ENCODE data around the gene KIF5B. TPM values are rescaled to one million over a fixed set of nuclear protein-coding genes. Genes with fewer than 3 reads are reported as not detected.

The KIF5B gene
- total RNA-seq, 2 donors from 2014 or later, result 142 to 155 TPM

- Histone ChIP-seq H3K9me3 (no peaks in the 10 kb centered on the region), H3K36me3 (no peaks in the 10 kb centered on the region), H3K27me3 (no peaks in the 10 kb centered on the region), H3K27ac (no peak overlapping the region), H3K4me1 (peaks cover 0 to 8% of the 10 kb centered on the region in 2 donors), H3K4me3 (no peak overlapping the region)
- no peak for TF ChIP-seq CTCF (IDR thresholded peaks at IDR 0.05)
- DNase-seq (ENCODE audit: low spot score), result no peak
Measured at GRCh38 chr10:32065856-32066255, 9.6 kb upstream of the KIF5B start.

DNA sequence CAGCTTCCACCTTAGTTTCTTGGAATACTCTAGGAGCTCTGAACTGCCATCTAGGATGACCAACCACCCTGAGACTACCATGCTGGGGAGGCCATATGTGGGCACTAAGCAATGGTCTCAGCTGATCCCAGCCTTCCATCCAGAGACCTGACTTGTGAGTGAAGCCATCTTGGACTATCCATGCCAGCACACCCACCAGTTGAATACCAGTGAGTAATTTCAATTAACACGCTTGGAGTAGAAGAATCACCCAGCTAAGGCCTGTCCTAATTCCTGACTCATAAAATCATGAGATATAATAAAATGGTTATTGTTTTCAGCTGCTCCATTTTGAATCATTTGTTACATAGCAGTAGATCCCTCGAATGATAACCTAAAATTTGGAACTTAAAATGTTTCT lies 5.2 kb upstream of the KIF5B start:
- no peak overlapping the region for H3K4me3 ChIP-seq
- no peaks in the 10 kb centered on the region for H3K9me3 ChIP-seq
- no peak for TF ChIP-seq CTCF (IDR thresholded peaks at IDR 0.05)
- H3K27ac ChIP-seq, result no peak overlapping the region
- H3K4me1 ChIP-seq, result peaks cover 0 to 5% of the 10 kb centered on the region in 2 donors
- DNase-seq (ENCODE audit: low spot score), result no peak
- no peaks in the 10 kb centered on the region for H3K27me3 ChIP-seq
- H3K36me3 ChIP-seq, result no peaks in the 10 kb centered on the region

DNA sequence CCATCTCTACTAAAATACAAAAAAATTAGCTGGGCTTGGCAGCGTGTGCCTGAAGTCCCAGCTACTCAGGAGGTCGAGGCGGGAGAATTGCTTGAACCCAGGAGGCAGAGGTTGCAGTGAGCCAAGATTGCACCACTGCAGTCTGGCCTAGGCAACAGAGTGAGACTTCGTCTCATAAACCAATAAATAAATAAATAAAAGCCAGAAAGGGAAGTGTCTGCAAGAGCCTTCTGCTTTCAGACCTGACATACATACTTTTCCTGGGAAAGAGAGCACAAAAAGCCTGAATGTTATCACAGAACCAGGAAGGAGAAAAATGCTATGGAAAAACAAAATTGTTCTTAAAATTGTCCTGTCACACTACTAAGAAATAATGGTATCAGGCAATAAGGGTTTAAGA lies 4.1 kb upstream of the KIF5B start:
- Histone ChIP-seq H3K9me3 (no peaks in the 10 kb centered on the region), H3K36me3 (no peaks in the 10 kb centered on the region), H3K27me3 (no peaks in the 10 kb centered on the region), H3K4me1 (peaks cover 0 to 5% of the 10 kb centered on the region in 2 donors), H3K4me3 (no peak overlapping the region), H3K27ac (no peak overlapping the region)
- TF ChIP-seq CTCF (IDR thresholded peaks at IDR 0.05), result no peak
- no peak for DNase-seq (ENCODE audit: low spot score)

DNA sequence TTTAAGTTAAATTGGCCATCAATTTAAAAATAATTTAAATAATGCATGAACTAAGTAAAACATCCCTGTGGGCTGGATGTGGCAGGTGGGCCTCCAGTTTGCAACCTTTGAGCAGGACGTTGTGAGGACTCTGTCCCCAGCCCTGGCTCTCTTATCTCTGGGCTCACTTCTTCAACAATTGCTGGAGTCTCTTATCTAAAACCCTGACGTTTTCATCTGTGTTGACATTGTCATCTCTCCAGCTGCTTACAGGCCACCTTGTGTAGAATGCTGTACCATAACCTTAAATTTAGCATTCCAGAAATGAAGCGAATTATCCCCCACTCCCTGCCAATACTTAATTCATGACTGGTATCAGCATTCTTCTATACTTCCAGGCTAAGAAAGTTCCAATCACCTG lies 3.2 kb upstream of the KIF5B start:
- no peak for DNase-seq (ENCODE audit: low spot score)
- H3K4me3 ChIP-seq, result no peak overlapping the region
- no peaks in the 10 kb centered on the region for H3K27me3 ChIP-seq
- no peak for TF ChIP-seq CTCF (IDR thresholded peaks at IDR 0.05)
- H3K27ac ChIP-seq, result no peak overlapping the region
- no peaks in the 10 kb centered on the region for H3K9me3 ChIP-seq
- no peaks in the 10 kb centered on the region for H3K36me3 ChIP-seq
- peaks cover 0 to 6% of the 10 kb centered on the region in 2 donors for H3K4me1 ChIP-seq

DNA sequence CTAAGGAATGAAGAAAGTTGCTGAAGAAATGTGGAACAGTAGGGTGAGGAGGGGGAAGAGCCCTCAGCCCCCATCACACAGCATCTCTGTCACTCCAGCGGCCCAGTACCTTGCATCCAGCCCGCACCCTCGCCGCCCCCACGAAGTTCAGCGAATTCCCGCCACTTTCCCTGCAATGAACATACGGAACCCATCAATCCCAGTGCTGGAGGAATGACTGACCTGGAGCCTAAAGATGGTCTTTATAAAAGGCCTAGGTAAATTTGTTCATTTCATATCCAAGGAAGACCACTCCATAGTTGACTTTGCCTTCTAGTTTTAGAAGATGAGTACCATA lies 779 bp upstream of the KIF5B start:
- Histone ChIP-seq H3K27me3 (no peaks in the 10 kb centered on the region), H3K36me3 (no peaks in the 10 kb centered on the region), H3K4me3 (peak overlapping the region in 1 of 2 donors; percentile 85), H3K27ac (peak overlapping the region; percentile 96 to 99), H3K4me1 (peaks cover 0 to 27% of the 10 kb centered on the region in 2 donors), H3K9me3 (no peaks in the 10 kb centered on the region)
- no peak for DNase-seq (ENCODE audit: low spot score)
- no peak for TF ChIP-seq CTCF (IDR thresholded peaks at IDR 0.05)

DNA sequence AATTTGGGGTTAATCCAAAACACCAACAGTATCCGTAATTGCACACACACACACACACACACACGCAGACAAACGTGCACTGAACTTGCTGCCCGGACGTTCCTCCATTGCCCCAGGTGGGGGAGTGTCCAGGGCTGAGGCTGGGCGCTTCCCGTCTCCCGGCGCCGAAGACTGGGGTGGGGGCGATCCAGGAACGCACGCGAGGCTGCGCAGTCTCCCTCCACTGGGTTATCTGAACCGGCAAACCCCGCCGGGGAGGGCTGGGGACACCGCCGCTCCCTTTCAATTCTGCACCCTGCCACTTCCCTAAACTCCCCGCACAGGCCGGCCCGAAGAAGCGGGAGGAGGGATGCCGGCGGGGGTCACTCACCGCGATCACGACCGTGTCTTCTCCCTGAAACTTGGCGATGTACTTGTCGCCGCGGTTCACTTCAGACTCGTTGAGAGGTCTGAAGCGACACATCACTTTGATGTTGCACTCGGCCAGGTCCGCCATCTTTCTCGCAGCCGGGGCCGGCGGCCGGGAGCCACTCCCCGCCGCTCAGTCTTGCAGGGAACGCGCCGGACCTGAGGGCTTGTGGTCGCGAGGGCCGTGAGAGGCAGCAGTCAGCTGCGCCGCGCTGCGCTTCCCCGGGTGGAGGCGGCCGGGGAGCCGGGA lies 618 bp downstream of the KIF5B start:
- H3K27me3 ChIP-seq, result no peaks in the 10 kb centered on the region
- H3K36me3 ChIP-seq, result no peaks in the 10 kb centered on the region
- H3K9me3 ChIP-seq, result no peaks in the 10 kb centered on the region
- TF ChIP-seq CTCF (IDR thresholded peaks at IDR 0.05), result no peak
- peaks cover 0 to 41% of the 10 kb centered on the region in 2 donors for H3K4me1 ChIP-seq
- H3K27ac ChIP-seq, result peak overlapping the region; percentile 96 to 99
- H3K4me3 ChIP-seq, result peak overlapping the region; percentile 85 to 93
- DNase-seq (ENCODE audit: low spot score), result peak; percentile 65

All from right atrium auricular region (tissue), 2 donors.